ENCODE results near the gene LETMD1.
"Not testable (repeated sequence)": the region's sequence is repeated elsewhere in the genome, so short reads cannot be mapped to it uniquely, and the experiment has no call there.

The LETMD1 gene

GRCh38 chr12:51076236-51076930 is 28.3 kb downstream of the LETMD1 start:
- Histone ChIP-seq H2AFZ (ENCODE audit: low read depth, low read length, severe bottlenecking) (no peak overlapping the region), H3K4me2 (ENCODE audit: low read depth, low read length, poor library complexity, severe bottlenecking) (no peak overlapping the region), H3F3A (ENCODE audit: insufficient read depth) (no peaks in the 10 kb centered on the region), H3K9me2 (replicated peaks; ENCODE audit: insufficient read depth, low read length) (no peaks in the 10 kb centered on the region), H3K4me3 (ENCODE audit: insufficient read depth, low read length, poor library complexity, severe bottlenecking) (no peak overlapping the region), H3K27me3 (ENCODE audit: low read length) (no peaks in the 10 kb centered on the region), H3K9ac (ENCODE audit: low read length) (no peak overlapping the region), H3K27ac (ENCODE audit: low read depth, low read length) (no peak overlapping the region), H3K9me3 (ENCODE audit: insufficient read depth, low read length) (no peaks in the 10 kb centered on the region), H4K20me1 (ENCODE audit: low read depth, low read length) (no peaks in the 10 kb centered on the region), H3K79me2 (ENCODE audit: insufficient read depth, low read length) (no peaks in the 10 kb centered on the region), H3K36me3 (ENCODE audit: low read length) (no peaks in the 10 kb centered on the region)
- no peak for TF ChIP-seq EZH2phosphoT487 (conservative IDR thresholded peaks at IDR 0.05; ENCODE audit: low read length)
- TF ChIP-seq CTCF (IDR thresholded peaks at IDR 0.05; ENCODE audit: insufficient read depth, low read length, poor library complexity, severe bottlenecking): no peak

- no peak overlapping the region for H3K9ac ChIP-seq (ENCODE audit: low read length)
- H3K27ac ChIP-seq (ENCODE audit: low read depth, low read length): no peak overlapping the region
- TF ChIP-seq CTCF (IDR thresholded peaks at IDR 0.05; ENCODE audit: insufficient read depth, low read length, poor library complexity, severe bottlenecking): no peak
- no peak for TF ChIP-seq EZH2phosphoT487 (conservative IDR thresholded peaks at IDR 0.05; ENCODE audit: low read length)
- H3K9me3 ChIP-seq (ENCODE audit: insufficient read depth, low read length): no peaks in the 10 kb centered on the region
- H3K27me3 ChIP-seq (ENCODE audit: low read length): no peaks in the 10 kb centered on the region
- no peaks in the 10 kb centered on the region for H4K20me1 ChIP-seq (ENCODE audit: low read depth, low read length)
- no peak overlapping the region for H3K4me2 ChIP-seq (ENCODE audit: low read depth, low read length, poor library complexity, severe bottlenecking)
- H3K79me2 ChIP-seq (ENCODE audit: insufficient read depth, low read length): no peaks in the 10 kb centered on the region
- no peak overlapping the region for H2AFZ ChIP-seq (ENCODE audit: low read depth, low read length, severe bottlenecking)
- no peaks in the 10 kb centered on the region for H3K9me2 ChIP-seq (replicated peaks; ENCODE audit: insufficient read depth, low read length)
- H3F3A ChIP-seq (ENCODE audit: insufficient read depth): no peaks in the 10 kb centered on the region
- H3K4me3 ChIP-seq (ENCODE audit: insufficient read depth, low read length, poor library complexity, severe bottlenecking): no peak overlapping the region
- no peaks in the 10 kb centered on the region for H3K36me3 ChIP-seq (ENCODE audit: low read length)
Measured at GRCh38 chr12:51077930-51078329, 29.8 kb downstream of the LETMD1 start.

GRCh38 chr12:51078346-51078745 is 30.2 kb downstream of the LETMD1 start:
- H4K20me1 ChIP-seq (ENCODE audit: low read depth, low read length); H3K9ac ChIP-seq (ENCODE audit: low read length); H3K36me3 ChIP-seq (ENCODE audit: low read length); H3K4me2 ChIP-seq (ENCODE audit: low read depth, low read length, poor library complexity, severe bottlenecking); H3K27me3 ChIP-seq (ENCODE audit: low read length); H3F3A ChIP-seq (ENCODE audit: insufficient read depth); H3K27ac ChIP-seq (ENCODE audit: low read depth, low read length); H3K9me3 ChIP-seq (ENCODE audit: insufficient read depth, low read length); H2AFZ ChIP-seq (ENCODE audit: low read depth, low read length, severe bottlenecking); H3K9me2 ChIP-seq (replicated peaks; ENCODE audit: insufficient read depth, low read length); H3K79me2 ChIP-seq (ENCODE audit: insufficient read depth, low read length); H3K4me3 ChIP-seq (ENCODE audit: insufficient read depth, low read length, poor library complexity, severe bottlenecking): not testable (repeated sequence)

GRCh38 chr12:51078866-51079265 is 30.7 kb downstream of the LETMD1 start:
- H4K20me1 ChIP-seq (ENCODE audit: low read depth, low read length); H3K27ac ChIP-seq (ENCODE audit: low read depth, low read length); H3K9me2 ChIP-seq (replicated peaks; ENCODE audit: insufficient read depth, low read length); H3K4me3 ChIP-seq (ENCODE audit: insufficient read depth, low read length, poor library complexity, severe bottlenecking); H3K36me3 ChIP-seq (ENCODE audit: low read length); H3F3A ChIP-seq (ENCODE audit: insufficient read depth); H2AFZ ChIP-seq (ENCODE audit: low read depth, low read length, severe bottlenecking); H3K9me3 ChIP-seq (ENCODE audit: insufficient read depth, low read length); H3K4me2 ChIP-seq (ENCODE audit: low read depth, low read length, poor library complexity, severe bottlenecking); H3K27me3 ChIP-seq (ENCODE audit: low read length); H3K79me2 ChIP-seq (ENCODE audit: insufficient read depth, low read length); H3K9ac ChIP-seq (ENCODE audit: low read length): not testable (repeated sequence)
